ENCODE data around the gene TTLL11.

TTLL11 gene

DNA sequence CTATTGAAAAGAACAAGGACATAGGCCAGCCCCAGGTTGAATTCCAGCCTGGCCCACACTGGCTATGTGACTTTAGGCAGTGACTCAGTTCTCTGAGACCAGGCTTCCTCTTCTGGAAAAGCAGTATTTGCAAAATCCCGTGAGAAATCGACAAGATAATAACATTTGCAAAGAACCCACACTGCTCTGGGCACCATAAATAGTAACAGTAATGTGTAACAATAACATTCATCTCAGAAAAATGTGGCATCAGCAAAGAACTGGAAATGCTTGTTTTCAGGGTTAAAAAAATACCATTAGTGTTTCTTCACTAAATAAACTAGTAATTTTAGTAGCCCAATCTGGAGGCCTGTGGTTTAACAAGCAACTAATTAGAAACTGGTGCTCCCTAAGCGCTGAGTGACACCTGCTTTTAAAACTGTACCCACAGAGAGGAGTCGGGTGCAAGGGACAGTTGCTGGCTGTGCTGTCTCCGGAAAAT, 148.4 kb downstream of the TTLL11 start:
- Histone ChIP-seq H4K91ac (ENCODE audit: low read depth, low read length, poor library complexity) (no peak overlapping the region), H3K27ac (replicated peaks; ENCODE audit: low read length) (no peak overlapping the region), H3K27me3 (ENCODE audit: control insufficient read depth in 3 of 3, insufficient read depth in 3 of 3, low read depth in 1 of 3, low read length in 3 of 3) (peaks cover 0 to 18% (median 0%) of the 10 kb centered on the region in 3 experiments), H3K14ac (ENCODE audit: low read length) (no peak overlapping the region), H3K9me3 (replicated peaks in 1 of 2; ENCODE audit: control insufficient read depth in 2 of 2, insufficient read depth in 1 of 2, low read depth in 1 of 2, low read length in 2 of 2) (no peaks in the 10 kb centered on the region), H3K9ac (ENCODE audit: low read depth, low read length, poor library complexity) (no peak overlapping the region), H3K4me2 (ENCODE audit: insufficient read depth, low read length, poor library complexity, severe bottlenecking) (no peak overlapping the region), H4K8ac (ENCODE audit: low read depth, low read length) (no peak overlapping the region), H3K36me3 (replicated peaks in 1 of 2; ENCODE audit: control insufficient read depth in 2 of 2, insufficient read depth in 2 of 2, low read length in 2 of 2) (no peaks in the 10 kb centered on the region), H3K4me3 (ENCODE audit: low read length in 2 of 2) (no peak overlapping the region), H2BK5ac (ENCODE audit: low read length) (no peak overlapping the region), H2AK5ac (ENCODE audit: low read depth, low read length) (no peak overlapping the region), H2BK15ac (ENCODE audit: low read length) (no peak overlapping the region), H2BK120ac (ENCODE audit: low read depth, low read length) (no peak overlapping the region), H2AFZ (ENCODE audit: low read length) (no peak overlapping the region), H3K4me1 (ENCODE audit: control insufficient read depth in 2 of 2, insufficient read depth in 1 of 2, low read depth in 1 of 2, low read length in 2 of 2) (peaks cover 0 to 3% of the 10 kb centered on the region in 2 donors), H3K79me1 (ENCODE audit: low read depth, low read length) (no peaks in the 10 kb centered on the region), H3K4ac (ENCODE audit: low read length) (no peak overlapping the region), H2BK12ac (ENCODE audit: low read length) (no peak overlapping the region), H3K23ac (ENCODE audit: low read depth, low read length, poor library complexity) (no peak overlapping the region), H3K18ac (ENCODE audit: low read length) (no peak overlapping the region)
- no CpG with 5 or more reads among the region's 5 CpGs for WGBS, 2 donors (ENCODE audit: extremely low coverage in 2 of 2, insufficient read length in 2 of 2, insufficient replicate concordance in 1 of 2)
- DNase-seq (ENCODE audit: low spot score), result no peak

DNA sequence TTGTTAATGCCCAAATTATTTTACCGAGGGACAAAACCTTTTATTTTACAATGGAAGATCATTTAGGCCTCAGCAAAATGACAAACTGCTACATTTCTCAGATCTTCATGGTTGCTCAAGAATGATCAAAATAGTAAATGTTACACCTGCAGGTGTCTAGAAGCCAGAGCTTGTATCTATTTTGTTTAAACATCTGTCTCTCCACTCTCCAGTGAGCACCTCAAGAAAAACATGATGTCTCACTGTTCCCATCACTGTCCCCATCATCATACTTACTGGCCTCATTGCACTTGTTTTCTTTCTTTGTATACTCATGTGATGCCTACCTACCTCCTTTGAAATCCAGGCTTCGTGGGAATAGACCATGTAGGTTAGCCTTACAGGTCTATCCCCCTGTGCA, 149.6 kb downstream of the TTLL11 start:
- no peaks in the 10 kb centered on the region for H3K9me3 ChIP-seq (replicated peaks in 1 of 2; ENCODE audit: control insufficient read depth in 2 of 2, insufficient read depth in 1 of 2, low read depth in 1 of 2, low read length in 2 of 2)
- no peak overlapping the region for H2BK5ac ChIP-seq (ENCODE audit: low read length)
- no peak overlapping the region for H2AFZ ChIP-seq (ENCODE audit: low read length)
- H3K79me1 ChIP-seq (ENCODE audit: low read depth, low read length), result no peaks in the 10 kb centered on the region
- H2BK15ac ChIP-seq (ENCODE audit: low read length), result no peak overlapping the region
- no peak overlapping the region for H2AK5ac ChIP-seq (ENCODE audit: low read depth, low read length)
- H4K91ac ChIP-seq (ENCODE audit: low read depth, low read length, poor library complexity), result no peak overlapping the region
- no peaks in the 10 kb centered on the region for H3K36me3 ChIP-seq (replicated peaks in 1 of 2; ENCODE audit: control insufficient read depth in 2 of 2, insufficient read depth in 2 of 2, low read length in 2 of 2)
- WGBS, 2 donors (ENCODE audit: extremely low coverage in 2 of 2, insufficient read length in 2 of 2, insufficient replicate concordance in 1 of 2), result no CpG with 5 or more reads among the region's 2 CpGs
- no peak overlapping the region for H3K4ac ChIP-seq (ENCODE audit: low read length)
- H4K8ac ChIP-seq (ENCODE audit: low read depth, low read length), result no peak overlapping the region
- no peak for DNase-seq (ENCODE audit: low spot score)
- H3K18ac ChIP-seq (ENCODE audit: low read length), result no peak overlapping the region
- no peak overlapping the region for H3K23ac ChIP-seq (ENCODE audit: low read depth, low read length, poor library complexity)
- H3K4me1 ChIP-seq (ENCODE audit: control insufficient read depth in 2 of 2, insufficient read depth in 1 of 2, low read depth in 1 of 2, low read length in 2 of 2), result peaks cover 0 to 3% of the 10 kb centered on the region in 2 donors
- no peak overlapping the region for H3K14ac ChIP-seq (ENCODE audit: low read length)
- H3K4me2 ChIP-seq (ENCODE audit: insufficient read depth, low read length, poor library complexity, severe bottlenecking), result no peak overlapping the region
- H3K27ac ChIP-seq (replicated peaks; ENCODE audit: low read length), result no peak overlapping the region
- H3K4me3 ChIP-seq (ENCODE audit: low read length in 2 of 2), result no peak overlapping the region
- no peak overlapping the region for H2BK12ac ChIP-seq (ENCODE audit: low read length)
- no peak overlapping the region for H3K9ac ChIP-seq (ENCODE audit: low read depth, low read length, poor library complexity)
- H3K27me3 ChIP-seq (ENCODE audit: control insufficient read depth in 3 of 3, insufficient read depth in 3 of 3, low read depth in 1 of 3, low read length in 3 of 3), result peaks cover 0 to 21% (median 0%) of the 10 kb centered on the region in 3 experiments
- no peak overlapping the region for H2BK120ac ChIP-seq (ENCODE audit: low read depth, low read length)

DNA sequence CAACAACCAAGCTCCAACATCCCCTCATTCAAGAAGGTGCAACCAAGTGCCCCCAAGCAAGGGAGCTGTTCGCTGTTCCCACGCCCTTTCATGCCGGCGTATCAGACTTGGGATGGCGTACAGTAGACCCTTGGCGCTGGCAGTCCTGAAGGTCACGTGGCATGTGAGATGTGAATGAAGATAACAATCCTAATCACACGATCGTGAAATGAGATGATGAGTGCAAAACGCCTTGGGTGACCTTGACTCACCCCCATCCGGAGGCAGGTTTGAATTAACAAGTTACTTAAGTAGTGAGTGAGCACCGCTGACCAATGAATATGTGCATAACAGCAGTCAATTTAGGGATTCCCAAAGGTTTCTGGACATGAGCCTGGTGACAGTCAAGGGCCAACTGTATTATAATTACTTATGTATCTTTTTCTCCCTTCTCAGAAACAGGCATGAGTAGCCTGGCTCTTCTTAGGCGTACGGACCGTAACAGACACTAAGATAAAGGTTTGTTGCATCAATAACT, 150.2 kb downstream of the TTLL11 start:
- no peaks in the 10 kb centered on the region for H3K79me1 ChIP-seq (ENCODE audit: low read depth, low read length)
- no peak overlapping the region for H3K4me3 ChIP-seq (ENCODE audit: low read length in 2 of 2)
- H3K23ac ChIP-seq (ENCODE audit: low read depth, low read length, poor library complexity), result no peak overlapping the region
- H3K4me2 ChIP-seq (ENCODE audit: insufficient read depth, low read length, poor library complexity, severe bottlenecking), result no peak overlapping the region
- H3K27me3 ChIP-seq (ENCODE audit: control insufficient read depth in 3 of 3, insufficient read depth in 3 of 3, low read depth in 1 of 3, low read length in 3 of 3), result peaks cover 0 to 21% (median 0%) of the 10 kb centered on the region in 3 experiments
- no peak for DNase-seq (ENCODE audit: low spot score)
- H2BK5ac ChIP-seq (ENCODE audit: low read length), result no peak overlapping the region
- H4K8ac ChIP-seq (ENCODE audit: low read depth, low read length), result no peak overlapping the region
- H3K36me3 ChIP-seq (replicated peaks in 1 of 2; ENCODE audit: control insufficient read depth in 2 of 2, insufficient read depth in 2 of 2, low read length in 2 of 2), result no peaks in the 10 kb centered on the region
- WGBS, 2 donors (ENCODE audit: extremely low coverage in 2 of 2, insufficient read length in 2 of 2, insufficient replicate concordance in 1 of 2), result no CpG with 5 or more reads among the region's 15 CpGs
- H2AFZ ChIP-seq (ENCODE audit: low read length), result no peak overlapping the region
- no peak overlapping the region for H3K27ac ChIP-seq (replicated peaks; ENCODE audit: low read length)
- H3K4me1 ChIP-seq (ENCODE audit: control insufficient read depth in 2 of 2, insufficient read depth in 1 of 2, low read depth in 1 of 2, low read length in 2 of 2), result peaks cover 0 to 3% of the 10 kb centered on the region in 2 donors
- H3K4ac ChIP-seq (ENCODE audit: low read length), result no peak overlapping the region
- no peaks in the 10 kb centered on the region for H3K9me3 ChIP-seq (replicated peaks in 1 of 2; ENCODE audit: control insufficient read depth in 2 of 2, insufficient read depth in 1 of 2, low read depth in 1 of 2, low read length in 2 of 2)
- no peak overlapping the region for H2BK15ac ChIP-seq (ENCODE audit: low read length)
- no peak overlapping the region for H3K14ac ChIP-seq (ENCODE audit: low read length)
- H2BK120ac ChIP-seq (ENCODE audit: low read depth, low read length), result no peak overlapping the region
- no peak overlapping the region for H2BK12ac ChIP-seq (ENCODE audit: low read length)
- H2AK5ac ChIP-seq (ENCODE audit: low read depth, low read length), result no peak overlapping the region
- H4K91ac ChIP-seq (ENCODE audit: low read depth, low read length, poor library complexity), result no peak overlapping the region
- H3K9ac ChIP-seq (ENCODE audit: low read depth, low read length, poor library complexity), result no peak overlapping the region
- H3K18ac ChIP-seq (ENCODE audit: low read length), result peak overlapping the region; percentile 13

- no peaks in the 10 kb centered on the region for H3K9me3 ChIP-seq (replicated peaks in 1 of 2; ENCODE audit: control insufficient read depth in 2 of 2, insufficient read depth in 1 of 2, low read depth in 1 of 2, low read length in 2 of 2)
- no peaks in the 10 kb centered on the region for H3K79me1 ChIP-seq (ENCODE audit: low read depth, low read length)
- H3K18ac ChIP-seq (ENCODE audit: low read length), result no peak overlapping the region
- H3K14ac ChIP-seq (ENCODE audit: low read length), result no peak overlapping the region
- WGBS, 2 donors (ENCODE audit: extremely low coverage in 2 of 2, insufficient read length in 2 of 2, insufficient replicate concordance in 1 of 2), result no CpG with 5 or more reads among the region's 7 CpGs
- H2BK5ac ChIP-seq (ENCODE audit: low read length), result no peak overlapping the region
- H3K4me1 ChIP-seq (ENCODE audit: control insufficient read depth in 2 of 2, insufficient read depth in 1 of 2, low read depth in 1 of 2, low read length in 2 of 2), result peaks cover 0 to 3% of the 10 kb centered on the region in 2 donors
- no peak for DNase-seq (ENCODE audit: low spot score)
- no peak overlapping the region for H2BK12ac ChIP-seq (ENCODE audit: low read length)
- H3K9ac ChIP-seq (ENCODE audit: low read depth, low read length, poor library complexity), result no peak overlapping the region
- H3K23ac ChIP-seq (ENCODE audit: low read depth, low read length, poor library complexity), result no peak overlapping the region
- no peak overlapping the region for H3K27ac ChIP-seq (replicated peaks; ENCODE audit: low read length)
- H3K4me2 ChIP-seq (ENCODE audit: insufficient read depth, low read length, poor library complexity, severe bottlenecking), result no peak overlapping the region
- H2AFZ ChIP-seq (ENCODE audit: low read length), result no peak overlapping the region
- no peak overlapping the region for H2BK15ac ChIP-seq (ENCODE audit: low read length)
- H3K4me3 ChIP-seq (ENCODE audit: low read length in 2 of 2), result no peak overlapping the region
- no peak overlapping the region for H2BK120ac ChIP-seq (ENCODE audit: low read depth, low read length)
- H3K27me3 ChIP-seq (ENCODE audit: control insufficient read depth in 3 of 3, insufficient read depth in 3 of 3, low read depth in 1 of 3, low read length in 3 of 3), result peaks cover 0 to 21% (median 0%) of the 10 kb centered on the region in 3 experiments
- no peak overlapping the region for H4K8ac ChIP-seq (ENCODE audit: low read depth, low read length)
- H3K4ac ChIP-seq (ENCODE audit: low read length), result no peak overlapping the region
- no peaks in the 10 kb centered on the region for H3K36me3 ChIP-seq (replicated peaks in 1 of 2; ENCODE audit: control insufficient read depth in 2 of 2, insufficient read depth in 2 of 2, low read length in 2 of 2)
- H4K91ac ChIP-seq (ENCODE audit: low read depth, low read length, poor library complexity), result no peak overlapping the region
- H2AK5ac ChIP-seq (ENCODE audit: low read depth, low read length), result no peak overlapping the region
Observed at GRCh38 chr9:121942313-121942712, 150.8 kb downstream of the TTLL11 start.
